ENCODE data around the gene RAB33B.

The RAB33B gene

GRCh38 chr4:139509727-139510410, 55.9 kb downstream of the RAB33B start:
- no peak for DNase-seq

GRCh38 chr4:139511320-139511719, 57.4 kb downstream of the RAB33B start:
- DNase-seq = no peak

- no peak for DNase-seq
Measured at GRCh38 chr4:139514382-139515059, 60.6 kb downstream of the RAB33B start.

GRCh38 chr4:139515531-139515958, 61.6 kb downstream of the RAB33B start:
- DNase-seq = no peak

GRCh38 chr4:139521754-139522401, 68.0 kb downstream of the RAB33B start:
- no peak for DNase-seq

- DNase-seq = no peak
Measured at GRCh38 chr4:139522457-139522856, 68.5 kb downstream of the RAB33B start.

- no peak for DNase-seq
Measured at GRCh38 chr4:139523076-139523475, 69.2 kb downstream of the RAB33B start.

GRCh38 chr4:139524062-139524631, 70.2 kb downstream of the RAB33B start:
- no peak for DNase-seq

GRCh38 chr4:139525414-139525813, 71.5 kb downstream of the RAB33B start:
- DNase-seq = no peak

Measured in NCI-H1048 (cell line).